ENCODE results near the gene CSN1S1. TPM values are rescaled to one million over a fixed set of nuclear protein-coding genes. Genes with fewer than 3 reads are reported as not detected.
A peak's percentile ranks its signal among the peaks of the same experiment; 100 is the strongest.

The CSN1S1 gene
- total and polyA plus RNA-seq, 2 of the 13 experiments (the other 11 are each of a cell fraction or from before 2014, with no cell fraction given) = not detected

DNA sequence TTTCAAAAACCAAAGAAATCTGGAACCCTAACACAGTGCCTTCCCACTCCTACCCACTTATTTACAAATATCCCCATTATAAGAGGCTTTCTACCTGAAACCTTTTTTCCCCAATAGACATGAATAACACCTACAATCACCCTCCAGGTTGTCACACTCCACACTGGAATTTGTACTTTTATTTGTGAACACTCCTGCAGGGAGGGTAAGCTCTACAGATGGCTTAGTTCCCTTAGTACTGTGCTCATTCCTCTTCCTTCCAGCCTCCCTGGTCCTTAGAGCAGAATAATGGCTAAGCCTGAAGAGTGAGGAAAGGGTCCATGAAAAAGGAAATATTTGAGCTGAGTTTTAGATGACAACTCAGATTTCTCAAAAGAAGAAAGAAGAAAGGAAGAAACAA is 48.7 kb upstream of the CSN1S1 start:
- Histone ChIP-seq H3K4me2 (ENCODE audit: low read depth, low read length) (no peak overlapping the region), H3K27ac (ENCODE audit: extremely low read length, insufficient read depth, low read length) (no peak overlapping the region), H2AFZ (ENCODE audit: low read length) (peak overlapping the region; percentile 3), H4K20me1 (ENCODE audit: insufficient read depth, low read length) (no peaks in the 10 kb centered on the region), H3K36me3 (replicated peaks in 1 of 2; ENCODE audit: control insufficient read depth in 1 of 2, insufficient read depth in 2 of 2, low read length in 2 of 2) (no peaks in the 10 kb centered on the region), H3K4me1 (ENCODE audit: insufficient read depth, low read length) (peaks cover 44% of the 10 kb centered on the region), H3K9me3 (ENCODE audit: low read length) (peaks cover 24% of the 10 kb centered on the region), H3K79me2 (ENCODE audit: insufficient read depth, low read length) (no peaks in the 10 kb centered on the region), H3K27me3 (ENCODE audit: control insufficient read depth in 1 of 2, insufficient read depth in 2 of 2, low read length in 2 of 2) (no peaks in the 10 kb centered on the region), H3K4me3 (replicated peaks in 1 of 3; ENCODE audit: insufficient read depth in 1 of 3, low read depth in 2 of 3, low read length in 3 of 3) (no peak overlapping the region), H3K9ac (ENCODE audit: insufficient read depth, low read depth, low read length) (no peak overlapping the region)
- in situ Hi-C loops (cut with HindIII; ENCODE audit: extremely low pct_ligation_motif_present, low pct_unique_long_range_greater_than_20kb) (loop anchor here (5.0 to 10.0 kb wide), 3 partner anchors 60 to 303 kb away; no protein-coding TSS in a partner anchor), intact Hi-C loops (cut with micrococcal nuclease; ENCODE audit: unreplicated experiment) (loop anchor here (5.0 kb wide), 1 partner anchor 300 kb away; no protein-coding TSS in a partner anchor)
- TF ChIP-seq ZMYM3 (CRISPR knock-in tag; IDR thresholded peaks at IDR 0.05) (0 out of 2 replicates have a peak, but pooled peaks have one; percentile 17), HNF4A (CRISPR knock-in tag; IDR thresholded peaks at IDR 0.05) (peak; percentile 27; the same call in 1 of the 2 replicates), SPEN (CRISPR knock-in tag; IDR thresholded peaks at IDR 0.05; ENCODE audit: low read depth) (no peak), ZMYM2 (CRISPR knock-in tag; IDR thresholded peaks at IDR 0.05) (no peak)
- no peak for DNase-seq (ENCODE audit: low spot score)
- ATAC-seq = no peak
- no TSS peak for BruUV-seq (replicated peaks)
- no peak for FAIRE-seq
- CTCF ChIA-PET (ENCODE audit: low intra/inter-chr PET ratio, low total read pairs) = interaction anchor here (2.4 to 3.1 kb wide), 2 partner anchors 59 to 192 kb away, joined by 11 to 59 read pairs; no protein-coding TSS in a partner anchor
- POLR2A ChIA-PET = interaction anchor here (0.8 to 1.7 kb wide), 2 partner anchors 51 to 58 kb away, joined by 4 read pairs; no protein-coding TSS in a partner anchor

DNA sequence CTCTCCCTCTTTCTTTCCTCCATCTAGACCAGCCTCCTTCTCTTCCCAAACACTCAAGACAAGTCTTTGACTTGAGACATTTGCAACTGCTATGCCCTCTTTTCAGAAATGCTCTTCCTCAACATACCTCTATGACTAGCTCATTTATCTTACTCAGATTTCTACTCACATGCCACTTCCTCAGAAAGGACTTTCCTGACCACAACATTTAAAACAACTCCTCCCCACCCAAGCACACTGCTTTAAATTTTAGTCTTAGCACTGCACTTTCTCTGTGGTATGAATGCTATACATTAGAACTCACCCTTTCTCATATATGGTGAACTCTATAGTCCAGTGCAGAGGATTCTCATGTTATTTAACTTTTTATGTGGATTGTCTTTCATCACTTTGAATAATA is 42.5 kb upstream of the CSN1S1 start:
- H4K20me1 ChIP-seq (ENCODE audit: insufficient read depth, low read length) = no peaks in the 10 kb centered on the region
- no peak overlapping the region for H3K4me3 ChIP-seq (replicated peaks in 1 of 3; ENCODE audit: insufficient read depth in 1 of 3, low read depth in 2 of 3, low read length in 3 of 3)
- intact Hi-C loops (cut with micrococcal nuclease; ENCODE audit: unreplicated experiment) (no loop called here), in situ Hi-C loops (cut with HindIII; ENCODE audit: extremely low pct_ligation_motif_present, low pct_unique_long_range_greater_than_20kb) (loop anchor here (10.0 kb wide), 1 partner anchor 296 kb away; no protein-coding TSS in a partner anchor)
- no peak overlapping the region for H3K4me2 ChIP-seq (ENCODE audit: low read depth, low read length)
- H3K9ac ChIP-seq (ENCODE audit: insufficient read depth, low read depth, low read length) = no peak overlapping the region
- H3K4me1 ChIP-seq (ENCODE audit: insufficient read depth, low read length) = no peaks in the 10 kb centered on the region
- FAIRE-seq (no peak), ATAC-seq (no peak), DNase-seq (ENCODE audit: low spot score) (no peak)
- peaks cover 15% of the 10 kb centered on the region for H3K9me3 ChIP-seq (ENCODE audit: low read length)
- H3K27ac ChIP-seq (ENCODE audit: extremely low read length, insufficient read depth, low read length) = no peak overlapping the region
- H3K79me2 ChIP-seq (ENCODE audit: insufficient read depth, low read length) = no peaks in the 10 kb centered on the region
- POLR2A ChIA-PET = no interaction called here
- H2AFZ ChIP-seq (ENCODE audit: low read length) = peak overlapping the region; percentile 50
- no TSS peak for BruUV-seq (replicated peaks)
- TF ChIP-seq NR3C1 (CRISPR knock-in tag; IDR thresholded peaks at IDR 0.05) = no peak
- TF ChIP-seq PHF5A (CRISPR knock-in tag; IDR thresholded peaks at IDR 0.05; ENCODE audit: low read depth, unreplicated experiment) = no peak
- no peaks in the 10 kb centered on the region for H3K27me3 ChIP-seq (ENCODE audit: control insufficient read depth in 1 of 2, insufficient read depth in 2 of 2, low read length in 2 of 2)
- no peaks in the 10 kb centered on the region for H3K36me3 ChIP-seq (replicated peaks in 1 of 2; ENCODE audit: control insufficient read depth in 1 of 2, insufficient read depth in 2 of 2, low read length in 2 of 2)
- CTCF ChIA-PET (ENCODE audit: low intra/inter-chr PET ratio, low total read pairs) = no interaction called here

All from HepG2 (cell line).